ENCODE data around the gene MLLT11.
"Not testable (repeated sequence)": the region's sequence is repeated elsewhere in the genome, so short reads cannot be mapped to it uniquely, and the experiment has no call there.

Gene MLLT11

GRCh38 chr1:151056149-151056548 is 4.0 kb upstream of the MLLT11 start:
- no peak for DNase-seq (ENCODE audit: low read depth, low spot score)

GRCh38 chr1:151058692-151059091 is 1.5 kb upstream of the MLLT11 start:
- DNase-seq (ENCODE audit: low read depth, low spot score), result peak; percentile 90

- DNase-seq (ENCODE audit: low read depth, low spot score), result peak; percentile 92
These were observed 839 bp upstream of the MLLT11 start, which contains the start of gene CDC42SE1 for GRCh38 chr1:151059109-151060006. Gene CDC42SE1, minus strand, starts transcription at chr1:151059622. Its CDS starts 3,892 bp downstream, at chr1:151055730.

- peak; percentile 34 for DNase-seq (ENCODE audit: low read depth, low spot score)
These were observed 642 bp downstream of the MLLT11 start for GRCh38 chr1:151060657-151061421.

- DNase-seq (ENCODE audit: low read depth, low spot score), result no peak
These were observed 1.5 kb downstream of the MLLT11 start for GRCh38 chr1:151061704-151062103.

- peak; percentile 20 for DNase-seq (ENCODE audit: low read depth, low spot score)
These were observed 2.7 kb downstream of the MLLT11 start for GRCh38 chr1:151062741-151063371.

GRCh38 chr1:151065089-151065645 is 5.0 kb downstream of the MLLT11 start:
- DNase-seq (ENCODE audit: low read depth, low spot score), result no peak

- DNase-seq (ENCODE audit: low read depth, low spot score), result no peak
These were observed 7.0 kb downstream of the MLLT11 start for GRCh38 chr1:151067185-151067584.

- no peak for DNase-seq (ENCODE audit: low read depth, low spot score)
These were observed 8.9 kb downstream of the MLLT11 start for GRCh38 chr1:151069103-151069486.

- DNase-seq (ENCODE audit: low read depth, low spot score), result peak; percentile 94
These were observed 10.5 kb downstream of the MLLT11 start, which contains the start of gene GABPB2 for GRCh38 chr1:151070474-151071276. Gene GABPB2, plus strand, starts transcription at chr1:151070761. Its CDS starts 17,429 bp downstream, at chr1:151088190.

GRCh38 chr1:151072224-151072623 is 12.0 kb downstream of the MLLT11 start:
- no peak for DNase-seq (ENCODE audit: low read depth, low spot score)

- no peak for DNase-seq (ENCODE audit: low read depth, low spot score)
These were observed 25.9 kb downstream of the MLLT11 start for GRCh38 chr1:151085953-151086559.

GRCh38 chr1:151097426-151097825 is 37.2 kb downstream of the MLLT11 start:
- not testable (repeated sequence) for DNase-seq (ENCODE audit: low read depth, low spot score)

- DNase-seq (ENCODE audit: low read depth, low spot score), result no peak
These were observed 37.9 kb downstream of the MLLT11 start for GRCh38 chr1:151098126-151098525.

- no peak for DNase-seq (ENCODE audit: low read depth, low spot score)
These were observed 44.4 kb downstream of the MLLT11 start for GRCh38 chr1:151104630-151105029.

GRCh38 chr1:151106894-151107293 is 46.7 kb downstream of the MLLT11 start:
- no peak for DNase-seq (ENCODE audit: low read depth, low spot score)

GRCh38 chr1:151108331-151108730 is 48.1 kb downstream of the MLLT11 start:
- DNase-seq (ENCODE audit: low read depth, low spot score), result no peak

GRCh38 chr1:151113877-151114276 is 53.7 kb downstream of the MLLT11 start:
- no peak for DNase-seq (ENCODE audit: low read depth, low spot score)

Measured in ELF-1 (cell line).